Activated T-helper 1 cell treated with anti-CD3 and anti-CD28 coated beads, Interleukin-2, amount 50 U/mL, for 16 hours (primary cell): ENCODE results near the gene TROAP.
A peak's percentile ranks its signal among the peaks of the same experiment; 100 is the strongest.
"Not testable (repeated sequence)": the region's sequence is repeated elsewhere in the genome, so short reads cannot be mapped to it uniquely, and the experiment has no call there.

ENCODE experiments used
- DNase-seq, 2 donors: peaks; one replicate each; pipeline ENCODE4 v3.0.0-alpha.2; 2020; ENCODE audit warnings: low read depth in 1 of 2, low spot score in 1 of 2

TROAP gene, protein sequence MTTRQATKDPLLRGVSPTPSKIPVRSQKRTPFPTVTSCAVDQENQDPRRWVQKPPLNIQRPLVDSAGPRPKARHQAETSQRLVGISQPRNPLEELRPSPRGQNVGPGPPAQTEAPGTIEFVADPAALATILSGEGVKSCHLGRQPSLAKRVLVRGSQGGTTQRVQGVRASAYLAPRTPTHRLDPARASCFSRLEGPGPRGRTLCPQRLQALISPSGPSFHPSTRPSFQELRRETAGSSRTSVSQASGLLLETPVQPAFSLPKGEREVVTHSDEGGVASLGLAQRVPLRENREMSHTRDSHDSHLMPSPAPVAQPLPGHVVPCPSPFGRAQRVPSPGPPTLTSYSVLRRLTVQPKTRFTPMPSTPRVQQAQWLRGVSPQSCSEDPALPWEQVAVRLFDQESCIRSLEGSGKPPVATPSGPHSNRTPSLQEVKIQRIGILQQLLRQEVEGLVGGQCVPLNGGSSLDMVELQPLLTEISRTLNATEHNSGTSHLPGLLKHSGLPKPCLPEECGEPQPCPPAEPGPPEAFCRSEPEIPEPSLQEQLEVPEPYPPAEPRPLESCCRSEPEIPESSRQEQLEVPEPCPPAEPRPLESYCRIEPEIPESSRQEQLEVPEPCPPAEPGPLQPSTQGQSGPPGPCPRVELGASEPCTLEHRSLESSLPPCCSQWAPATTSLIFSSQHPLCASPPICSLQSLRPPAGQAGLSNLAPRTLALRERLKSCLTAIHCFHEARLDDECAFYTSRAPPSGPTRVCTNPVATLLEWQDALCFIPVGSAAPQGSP

DNA sequence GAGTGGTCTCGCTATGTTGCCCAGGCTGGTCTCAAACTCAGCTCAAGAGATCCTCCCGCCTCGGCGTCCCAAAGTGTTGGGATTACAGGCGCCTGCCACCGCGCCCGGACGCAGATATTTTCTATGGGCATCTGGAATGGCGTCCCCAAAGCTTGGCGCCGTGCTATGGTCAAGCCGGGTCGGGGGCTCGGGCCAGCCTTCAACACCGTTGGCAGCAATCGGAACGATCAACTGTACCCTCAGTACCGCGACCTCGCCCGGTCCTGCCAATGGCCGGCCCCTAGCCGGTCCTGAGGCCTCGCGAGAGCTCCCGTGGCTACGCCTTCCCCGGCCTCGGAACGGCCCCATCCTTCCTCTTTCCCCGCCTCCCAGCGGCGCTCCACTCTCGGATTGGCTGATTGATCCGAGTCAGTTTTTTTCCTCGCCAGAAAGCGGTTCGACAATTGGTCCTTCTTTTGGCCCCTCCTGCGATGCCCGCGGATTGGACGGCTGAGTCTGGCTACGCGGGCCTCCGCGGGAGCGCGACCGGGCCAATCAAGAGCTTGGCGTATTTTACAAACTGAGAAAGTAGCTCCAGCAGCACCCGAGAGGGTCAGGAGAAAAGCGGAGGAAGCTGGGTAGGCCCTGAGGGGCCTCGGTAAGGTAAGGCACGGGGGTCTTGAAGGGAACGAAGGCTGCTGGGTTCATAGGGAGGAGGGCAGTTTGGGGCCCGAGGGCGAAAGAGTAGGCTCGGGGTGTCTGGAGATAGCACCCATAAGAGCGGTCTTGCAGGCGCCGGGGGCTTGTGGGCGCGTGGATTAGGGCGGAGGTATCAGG is at the start of gene TROAP:
Gene TROAP, plus strand, starts transcription at position 548 of the 816 bp plus-strand sequence. CDS start 354 bp downstream, outside the sequence.
- peak; percentile 90 to 93 for DNase-seq

DNA sequence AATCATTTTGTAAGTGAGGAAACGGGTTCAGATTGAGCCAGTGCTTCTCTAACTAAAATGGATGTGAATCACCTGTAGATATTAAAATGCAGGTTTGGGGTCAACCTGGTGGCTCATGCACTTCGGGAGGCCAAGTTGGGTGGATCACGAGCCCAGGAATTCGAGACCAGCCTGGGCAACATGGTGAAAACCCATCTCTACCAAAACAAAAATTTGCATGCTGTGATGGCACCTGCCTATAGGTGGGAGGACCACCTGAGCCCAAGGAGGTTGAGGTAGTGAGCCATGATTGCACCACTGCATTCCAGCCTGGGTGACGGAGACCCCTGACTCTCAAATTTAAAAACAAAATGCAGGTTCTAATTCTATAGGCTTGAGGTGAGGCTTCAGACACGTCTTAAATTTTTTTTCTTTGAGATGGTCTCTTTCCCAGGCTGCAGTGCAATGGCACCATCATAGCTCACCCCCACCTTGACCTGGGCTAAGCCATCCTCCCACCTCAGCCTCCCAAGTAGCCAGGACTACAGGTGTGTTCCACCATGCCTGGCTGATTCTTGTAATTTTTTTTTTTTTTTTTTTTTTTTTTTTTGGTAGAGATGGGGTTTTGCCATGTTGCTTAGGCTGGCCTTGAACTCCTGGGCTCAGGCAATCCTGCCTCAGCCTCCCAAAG is 49.2 kb upstream of the TROAP start:
- DNase-seq: no peak

DNA sequence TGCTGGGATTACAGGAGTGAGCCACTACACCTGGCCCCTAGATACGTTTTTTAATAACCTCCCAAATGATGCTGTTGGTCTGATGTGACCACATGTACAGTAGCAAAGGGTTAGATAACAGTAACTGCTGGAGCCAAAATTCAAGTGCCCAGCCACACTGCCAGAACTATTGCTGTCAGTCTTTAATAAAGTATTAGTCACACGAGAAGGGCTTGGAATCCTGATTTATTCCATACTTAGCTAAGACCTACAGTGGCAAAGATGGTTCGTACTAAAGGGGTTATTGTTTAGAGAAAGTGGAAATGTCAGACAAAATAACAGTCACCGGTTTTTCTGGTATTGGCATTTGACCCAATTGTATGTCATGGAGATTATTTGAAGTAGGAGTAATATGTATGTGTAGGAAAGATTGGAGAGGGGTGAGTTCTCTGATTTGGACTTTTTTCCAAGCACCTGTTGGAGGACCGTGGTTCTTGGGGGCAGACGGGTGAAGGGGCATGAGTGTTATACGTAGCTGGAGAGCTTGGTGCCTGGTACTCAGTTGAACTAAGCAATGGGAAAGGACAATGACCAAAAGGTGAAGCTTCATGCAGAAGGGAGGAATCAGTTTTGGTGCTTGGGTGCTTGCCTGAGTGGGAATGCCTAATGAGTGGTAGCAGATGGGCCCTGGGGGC is 48.5 kb upstream of the TROAP start:
- no peak for DNase-seq

DNA sequence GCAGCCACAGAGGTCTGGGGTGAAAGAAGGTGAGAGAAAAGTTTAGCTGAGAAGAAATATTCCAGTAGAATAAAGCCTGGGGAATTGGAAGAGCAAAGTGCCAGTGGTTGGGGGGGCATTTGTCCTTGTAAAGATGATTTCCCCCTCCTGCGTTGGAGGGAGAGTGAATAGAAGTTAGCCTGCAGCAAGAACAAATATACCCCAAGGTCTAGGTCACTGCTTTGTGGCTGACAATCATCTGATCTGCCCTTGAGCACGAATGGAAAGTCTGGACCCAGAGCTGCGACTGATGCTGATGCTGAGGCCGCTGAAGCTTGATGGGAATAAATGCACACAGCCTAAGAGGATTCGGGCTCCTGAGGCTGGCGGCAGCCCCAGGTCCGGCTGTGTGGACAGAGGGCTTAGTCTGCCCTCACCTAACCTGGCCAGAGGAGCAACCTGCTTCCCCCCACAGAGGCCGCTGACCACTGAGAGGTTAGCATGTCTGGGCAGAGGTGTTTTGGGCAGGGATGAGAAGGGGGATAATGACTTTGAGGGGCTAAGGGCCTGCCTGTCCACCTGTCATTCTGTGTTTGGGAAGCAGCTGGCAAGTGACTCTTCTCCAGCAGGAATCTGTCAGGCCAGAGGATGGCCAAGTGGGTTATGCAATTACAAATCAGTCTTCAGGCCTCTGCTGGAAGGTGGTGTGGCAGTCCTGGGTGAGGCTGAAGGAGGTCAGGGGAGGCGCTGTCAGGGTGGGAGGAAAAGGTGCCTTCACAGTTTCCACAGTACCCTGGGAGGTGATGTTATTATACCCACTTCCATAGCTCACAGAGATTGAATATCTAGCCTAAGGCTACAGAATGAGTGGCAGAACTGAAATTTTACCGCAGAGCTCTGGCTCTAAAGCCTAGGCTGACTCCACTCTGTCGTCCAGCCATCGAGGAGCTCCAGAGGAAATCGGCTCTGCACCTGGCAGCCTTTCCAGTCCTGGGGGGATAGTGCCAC is 46.5 kb upstream of the TROAP start:
- DNase-seq: no peak

DNA sequence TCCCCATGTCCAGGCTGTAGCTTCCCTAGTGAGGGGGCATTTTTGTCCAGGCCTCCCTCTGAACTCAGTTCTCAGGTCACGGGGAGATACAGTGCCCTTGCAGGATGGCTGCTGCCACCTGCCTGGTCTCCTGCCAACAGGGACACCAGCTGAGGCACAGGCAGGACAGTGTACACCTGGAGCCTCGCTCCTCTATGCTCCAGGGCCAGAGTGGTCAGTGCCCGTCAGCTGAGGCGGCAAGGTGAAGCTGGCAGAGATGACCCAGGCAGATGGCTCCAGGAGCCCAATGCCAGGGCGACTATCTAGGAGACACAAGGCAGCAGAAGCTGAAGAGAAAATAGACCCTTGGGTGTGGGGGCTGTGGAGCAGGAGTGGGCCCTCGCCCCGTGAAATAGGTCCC is 45.6 kb upstream of the TROAP start:
- no peak for DNase-seq

DNA sequence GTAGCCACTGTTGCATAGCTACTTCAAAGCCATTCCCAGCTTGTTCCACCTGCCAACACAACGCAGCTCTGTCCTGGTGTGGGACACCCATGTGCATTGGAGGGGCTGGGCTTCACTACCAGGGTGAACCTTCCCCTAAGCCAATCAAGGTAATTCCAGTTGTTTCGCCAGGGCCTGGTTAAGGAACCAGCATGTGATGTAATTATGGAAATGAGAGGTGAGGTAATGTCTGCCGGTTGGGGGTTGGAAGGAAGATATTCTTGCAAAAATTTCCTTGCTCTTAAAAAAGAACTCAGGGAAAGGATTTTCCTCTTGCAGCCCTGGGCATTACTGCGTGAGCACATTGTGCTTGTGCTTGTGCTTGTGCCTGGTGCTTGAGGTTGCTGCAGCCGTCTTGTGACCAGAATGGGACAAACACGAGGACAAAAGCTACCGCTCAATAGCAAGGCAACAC is 43.3 kb upstream of the TROAP start:
- DNase-seq: no peak

DNA sequence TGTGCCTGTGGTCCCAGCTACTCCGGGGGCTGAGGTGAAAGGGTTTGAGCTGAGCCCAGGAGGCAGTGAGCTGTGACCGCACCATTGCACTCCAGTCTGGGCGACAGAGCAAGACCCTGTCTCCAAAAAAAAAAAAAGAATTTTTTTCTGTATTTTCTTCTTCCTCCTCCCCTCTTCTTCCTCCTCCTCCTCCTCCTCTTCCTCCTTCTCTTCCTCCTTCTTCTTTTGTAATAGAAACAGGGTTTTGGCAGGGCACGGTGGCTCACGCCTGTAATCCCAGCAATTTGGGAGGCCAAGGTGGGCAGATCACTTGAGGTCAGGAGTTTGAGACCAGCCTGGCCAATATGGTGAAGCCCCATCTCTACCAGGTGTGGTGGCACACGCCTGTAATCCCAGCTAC is 42.5 kb upstream of the TROAP start:
- DNase-seq: not testable (repeated sequence)

DNA sequence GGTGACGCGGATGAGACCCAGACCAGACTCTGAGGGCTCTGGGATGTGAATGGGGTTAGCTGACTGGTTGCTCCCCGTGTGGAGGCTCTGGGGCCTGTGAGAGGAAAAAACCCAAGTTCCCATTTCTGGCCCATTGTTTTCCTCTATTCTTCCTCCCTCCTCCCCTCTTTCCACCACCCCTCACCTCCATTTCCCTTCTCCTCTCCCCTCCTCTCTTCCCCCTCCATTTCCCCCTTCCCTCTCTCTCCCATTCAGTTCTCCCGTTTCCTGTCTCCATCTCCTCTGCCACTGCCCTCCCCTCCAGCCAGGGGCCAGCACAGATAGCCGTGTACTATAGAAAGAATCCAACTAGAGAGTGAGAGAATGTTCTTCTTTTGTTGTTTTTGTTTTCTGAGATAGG is 40.8 kb upstream of the TROAP start:
- no peak for DNase-seq

DNA sequence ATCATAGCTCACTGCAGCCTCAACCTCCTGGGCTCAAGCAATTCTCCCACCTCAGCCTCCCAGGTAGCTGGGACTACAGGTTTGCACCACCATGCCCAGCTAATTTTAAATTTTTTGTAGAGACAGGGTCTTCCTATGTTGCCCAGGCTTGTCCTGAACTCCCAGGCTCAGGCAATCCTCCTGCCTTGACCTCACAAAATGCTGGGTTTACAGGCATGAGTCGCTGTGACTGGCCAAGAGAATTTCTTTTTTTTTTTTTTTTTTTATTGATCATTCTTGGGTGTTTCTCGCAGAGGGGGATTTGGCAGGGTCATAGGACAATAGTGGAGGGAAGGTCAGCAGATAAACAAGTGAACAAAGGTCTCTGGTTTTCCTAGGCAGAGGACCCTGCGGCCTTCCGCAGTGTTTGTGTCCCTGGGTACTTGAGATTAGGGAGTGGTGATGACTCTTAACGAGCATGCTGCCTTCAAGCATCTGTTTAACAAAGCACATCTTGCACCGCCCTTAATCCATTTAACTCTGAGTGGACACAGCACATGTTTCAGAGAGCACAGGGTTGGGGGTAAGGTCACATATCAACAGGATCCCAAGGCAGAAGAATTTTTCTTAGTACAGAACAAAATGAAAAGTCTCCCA is 40.2 kb upstream of the TROAP start:
- DNase-seq: not testable (repeated sequence)

DNA sequence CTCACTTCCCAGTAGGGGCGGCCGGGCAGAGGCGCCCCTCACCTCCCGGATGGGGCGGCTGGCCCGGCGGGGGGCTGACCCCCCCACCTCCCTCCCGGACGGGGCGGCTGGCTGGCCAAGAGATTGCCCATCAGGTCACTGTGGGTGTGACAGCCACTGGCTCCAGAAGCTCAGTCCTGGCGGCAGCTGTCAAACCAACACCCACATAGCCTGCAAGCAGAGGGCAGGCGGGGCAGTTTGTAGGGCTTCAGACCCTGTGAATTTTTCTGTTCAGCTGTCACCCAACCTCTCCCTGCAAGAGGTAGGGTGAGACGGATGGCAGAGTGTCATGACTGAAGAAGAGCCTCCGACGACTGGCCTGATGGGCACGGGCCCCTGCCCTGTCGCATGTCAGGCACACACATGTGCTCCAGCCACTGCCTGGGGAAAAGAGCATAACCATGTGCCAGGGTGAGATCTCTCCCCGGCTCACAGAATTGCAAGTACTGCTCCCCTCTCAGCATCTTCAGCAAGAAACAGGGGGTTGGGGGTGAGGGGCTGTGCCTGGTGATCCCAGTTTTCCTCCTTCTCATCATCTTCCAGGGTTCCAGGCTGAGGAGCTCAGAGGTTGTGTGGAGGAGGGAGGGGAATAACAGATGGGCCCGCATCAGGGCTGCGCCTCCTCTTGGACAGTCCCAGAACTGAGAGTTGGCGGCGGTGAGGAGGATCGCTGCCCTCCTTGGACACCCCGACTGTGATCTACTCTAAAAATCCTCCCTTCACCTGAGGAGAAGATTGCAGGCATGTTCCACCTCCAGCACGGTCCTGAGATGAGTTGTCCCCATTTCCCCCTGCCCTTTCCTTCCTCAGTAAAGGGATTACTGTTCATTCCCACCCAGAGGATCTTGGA is 39.3 kb upstream of the TROAP start:
- DNase-seq: no peak

DNA sequence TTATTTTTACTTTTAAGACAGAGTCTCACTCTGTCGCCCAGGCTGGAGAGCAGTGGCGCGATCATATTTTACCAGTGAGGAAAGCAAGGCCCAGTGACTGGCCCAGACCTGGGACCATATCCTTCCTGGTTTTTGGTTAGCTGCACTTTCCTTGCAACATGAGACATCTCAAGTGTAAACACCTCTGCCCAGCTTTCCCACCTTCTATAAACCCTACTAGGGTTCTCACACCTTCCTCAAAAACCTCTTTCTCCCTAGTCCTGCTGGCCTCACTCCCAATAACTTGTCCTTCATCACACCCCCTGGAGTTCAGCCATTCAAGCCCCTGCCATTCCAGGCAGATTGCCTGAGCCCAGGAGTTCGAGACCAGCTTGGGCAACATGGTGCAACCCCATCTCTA is 38.4 kb upstream of the TROAP start:
- DNase-seq: no peak

DNA sequence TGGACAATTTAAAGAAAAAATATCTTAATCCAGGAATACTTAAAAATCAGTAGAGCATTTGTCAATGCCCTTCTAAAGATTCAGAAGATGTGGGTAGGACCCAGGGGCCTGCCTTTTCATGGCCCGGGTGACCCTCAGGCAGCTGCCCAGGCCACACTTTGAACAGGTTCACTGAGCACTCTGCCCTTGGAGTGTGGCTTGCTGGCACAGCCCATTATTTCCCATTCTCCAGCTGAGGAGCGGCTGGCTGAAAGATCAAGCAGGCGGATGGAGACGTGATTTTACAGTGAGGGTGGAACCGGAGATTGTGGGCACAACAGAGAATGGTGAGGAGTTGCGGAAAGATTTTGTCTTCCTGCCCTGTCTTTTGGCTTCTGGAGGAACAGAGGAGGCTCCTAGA is 35.2 kb upstream of the TROAP start:
- no peak for DNase-seq

DNA sequence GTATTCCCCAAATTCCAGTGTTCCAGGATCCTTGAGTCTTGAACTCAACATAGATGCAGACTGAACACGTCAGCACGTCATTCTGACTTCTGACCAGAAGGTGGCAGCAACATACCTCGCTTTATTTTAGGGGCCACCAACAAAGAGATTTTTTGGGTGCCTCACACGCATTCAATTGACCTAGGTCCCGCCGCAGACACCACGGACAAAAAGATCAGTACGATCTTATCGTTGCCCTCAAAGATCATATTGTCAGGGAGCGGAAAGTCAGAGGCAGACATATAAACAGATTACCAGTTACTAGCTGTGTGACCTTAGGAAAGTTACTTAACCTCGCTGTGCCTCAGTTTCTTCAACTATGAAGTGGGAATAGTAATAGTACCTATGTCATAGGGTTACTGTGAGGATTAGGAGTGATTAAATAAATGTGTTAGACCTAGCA is 34.6 kb upstream of the TROAP start:
- peak; percentile 38 to 39 for DNase-seq

DNA sequence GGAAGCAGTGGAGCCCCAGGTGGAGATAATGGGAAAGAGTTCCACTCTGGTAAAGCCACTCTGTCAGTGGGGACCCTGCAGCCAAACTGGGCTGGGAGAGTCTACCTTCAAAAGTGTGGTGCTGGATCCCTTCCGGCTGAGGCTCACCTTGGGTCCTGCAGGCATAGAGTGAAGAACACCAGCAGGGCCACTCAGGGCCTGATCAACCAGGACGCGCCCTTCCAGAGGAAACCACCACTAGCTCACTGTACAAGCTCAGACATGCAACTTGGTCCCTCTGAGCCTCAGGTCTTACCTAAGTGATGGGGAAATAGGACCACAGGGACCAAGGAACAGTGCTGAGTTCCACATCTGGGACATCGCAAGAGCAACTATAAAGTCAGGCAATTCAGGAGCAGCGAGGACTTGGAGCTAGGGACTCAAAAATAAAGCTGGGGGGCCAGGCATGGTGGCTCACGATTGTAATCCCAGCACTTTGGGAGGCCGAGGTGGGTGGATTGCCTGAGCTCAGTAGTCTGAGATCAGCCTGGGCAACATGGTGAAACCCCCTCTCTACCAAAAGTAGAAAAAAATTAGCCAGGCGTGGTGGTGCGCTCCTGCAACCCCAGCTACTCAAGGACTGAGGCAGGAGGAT is 34.0 kb upstream of the TROAP start:
- DNase-seq: no peak

DNA sequence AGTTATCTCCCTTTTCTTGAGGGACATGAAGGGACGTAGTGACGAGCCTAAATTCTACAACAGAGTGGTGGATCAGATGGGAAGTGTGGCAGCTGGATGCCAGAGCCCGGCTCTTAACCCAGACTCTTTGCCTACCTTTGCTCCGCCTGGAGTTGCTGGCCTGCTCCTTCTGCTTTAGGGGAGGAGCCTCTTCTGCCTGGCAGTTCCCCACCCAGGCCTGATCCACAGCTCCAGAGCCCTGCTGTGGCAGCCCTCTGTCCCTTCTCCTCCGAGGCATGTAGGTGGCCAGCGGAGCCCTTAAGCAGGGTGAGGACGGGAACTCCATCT is 30.4 kb upstream of the TROAP start:
- DNase-seq: no peak

DNA sequence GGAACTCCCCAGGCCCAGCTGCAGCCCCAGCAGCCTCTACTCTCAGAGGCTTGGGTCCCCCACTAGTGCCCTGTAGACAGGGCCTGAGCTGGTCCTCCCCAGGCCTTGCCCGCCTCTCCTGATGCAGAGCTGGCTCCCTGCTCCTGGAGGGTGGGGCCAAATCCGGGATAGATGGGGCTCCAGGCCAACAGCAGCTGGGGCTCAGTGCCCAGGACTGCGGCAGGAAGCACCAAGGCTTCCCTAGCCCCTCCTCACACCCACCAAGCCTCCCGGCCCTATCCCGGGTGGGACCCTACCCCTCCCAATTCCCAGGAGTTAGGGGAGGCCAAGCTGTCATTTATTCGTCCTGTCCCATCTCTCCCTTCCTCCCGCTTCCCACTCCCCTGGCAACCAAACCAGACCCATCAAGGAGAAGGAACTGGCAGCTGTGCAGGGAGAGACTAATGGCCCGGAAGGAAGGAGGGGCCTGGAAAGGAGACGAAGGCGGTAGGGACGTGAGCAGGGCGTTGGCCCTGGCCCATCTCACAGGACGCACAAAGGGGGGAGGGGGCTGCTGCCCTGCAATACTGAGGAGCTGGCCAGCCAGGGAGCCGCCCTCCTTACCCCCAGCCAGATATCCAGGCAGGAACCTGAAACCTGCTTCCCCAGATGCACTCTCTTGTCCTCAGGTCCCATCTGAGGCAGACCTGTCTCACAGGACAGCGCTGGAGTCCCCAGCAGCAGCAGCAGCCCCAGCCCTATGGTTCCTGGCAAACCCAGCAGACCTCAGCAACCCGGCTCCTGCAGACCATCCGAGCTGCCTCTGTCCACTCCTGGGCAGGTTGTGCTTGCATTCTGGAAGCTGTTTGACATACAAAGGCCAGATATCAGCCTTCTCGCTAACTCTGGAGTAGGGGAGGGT is 29.7 kb upstream of the TROAP start:
- DNase-seq: no peak
